Measurements from ENCODE around the gene RPH3AL.
"Not testable (repeated sequence)": the region's sequence is repeated elsewhere in the genome, so short reads cannot be mapped to it uniquely, and the experiment has no call there.

Gene RPH3AL

DNA sequence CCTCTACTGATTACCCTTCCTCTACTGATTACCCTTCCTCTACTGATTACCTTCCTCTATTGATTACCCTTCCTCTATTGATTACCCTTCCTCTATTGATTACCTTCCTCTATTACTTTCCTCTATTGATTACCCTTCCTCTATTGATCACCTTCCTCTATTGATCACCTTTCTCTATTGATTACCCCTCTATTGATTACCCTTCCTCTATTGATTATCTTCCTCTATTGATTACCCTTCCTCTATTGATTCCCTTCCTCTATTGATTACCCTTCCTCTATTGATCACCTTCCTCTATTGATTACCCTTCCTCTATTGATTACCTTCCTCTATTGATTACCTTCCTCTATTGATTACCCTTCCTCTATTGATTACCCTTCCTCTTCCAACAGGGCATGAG, 108.7 kb downstream of the RPH3AL start:
- DNase-seq (ENCODE audit: low spot score); FAIRE-seq: not testable (repeated sequence)

DNA sequence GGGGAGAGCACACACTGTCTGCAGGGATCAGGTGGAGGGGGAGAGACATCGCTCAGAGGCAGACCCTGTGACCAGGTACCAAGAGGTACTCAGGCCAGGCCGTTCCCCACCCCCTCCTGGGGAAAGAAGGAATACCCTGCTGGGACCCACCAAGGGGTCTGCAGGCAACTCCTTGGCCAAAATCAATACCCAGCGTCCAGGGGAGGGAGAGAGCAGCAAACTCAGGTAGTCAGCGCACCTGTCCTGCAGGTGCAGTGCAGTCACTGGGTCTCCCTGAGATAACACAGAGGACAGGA, 113.7 kb downstream of the RPH3AL start:
- no peak for DNase-seq (ENCODE audit: low spot score)
- no peak for FAIRE-seq

DNA sequence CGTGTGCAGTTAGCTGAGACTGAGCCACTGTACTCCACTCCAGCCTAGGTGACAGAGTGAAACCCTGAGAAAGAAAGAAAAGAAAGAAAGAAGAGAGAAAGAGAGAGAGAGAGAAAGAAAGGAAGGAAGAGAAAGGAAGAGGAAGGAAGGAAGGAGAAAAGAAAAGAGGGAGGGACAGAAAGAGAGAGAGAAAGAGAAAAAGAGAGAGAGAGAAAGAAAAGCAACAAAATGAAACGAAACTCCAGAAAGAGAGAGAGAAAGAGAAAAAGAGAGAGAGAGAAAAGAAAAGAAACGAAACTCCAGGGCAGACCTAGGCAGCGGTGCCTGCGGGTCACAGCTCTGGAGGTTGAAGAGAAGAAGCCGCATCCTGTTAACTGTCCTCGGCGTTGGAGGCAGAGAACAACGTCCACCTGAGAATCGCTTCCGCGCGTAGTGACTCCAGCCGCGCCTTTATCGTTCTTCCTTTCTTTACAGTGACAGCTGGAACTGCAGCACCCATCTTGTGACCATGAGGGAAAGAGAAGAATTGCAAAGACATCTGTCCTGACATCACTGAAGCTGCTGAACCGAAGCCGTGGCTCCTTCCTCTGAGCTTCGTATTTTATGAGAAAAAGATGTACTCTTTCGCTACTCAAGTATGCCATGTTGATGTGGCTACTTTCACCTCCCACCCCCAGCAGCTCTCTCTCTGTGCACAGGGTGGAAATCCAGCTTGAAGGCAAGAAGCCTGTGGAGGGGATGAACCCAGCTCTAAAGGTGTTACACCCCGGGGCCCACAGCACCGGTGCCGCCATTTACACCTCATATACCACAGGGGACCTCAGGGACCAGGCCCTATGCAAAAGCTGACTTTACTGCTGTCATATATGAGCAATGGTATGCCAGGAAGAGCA, 114.3 kb downstream of the RPH3AL start:
- DNase-seq (ENCODE audit: low spot score) (no peak), FAIRE-seq (no peak)

DNA sequence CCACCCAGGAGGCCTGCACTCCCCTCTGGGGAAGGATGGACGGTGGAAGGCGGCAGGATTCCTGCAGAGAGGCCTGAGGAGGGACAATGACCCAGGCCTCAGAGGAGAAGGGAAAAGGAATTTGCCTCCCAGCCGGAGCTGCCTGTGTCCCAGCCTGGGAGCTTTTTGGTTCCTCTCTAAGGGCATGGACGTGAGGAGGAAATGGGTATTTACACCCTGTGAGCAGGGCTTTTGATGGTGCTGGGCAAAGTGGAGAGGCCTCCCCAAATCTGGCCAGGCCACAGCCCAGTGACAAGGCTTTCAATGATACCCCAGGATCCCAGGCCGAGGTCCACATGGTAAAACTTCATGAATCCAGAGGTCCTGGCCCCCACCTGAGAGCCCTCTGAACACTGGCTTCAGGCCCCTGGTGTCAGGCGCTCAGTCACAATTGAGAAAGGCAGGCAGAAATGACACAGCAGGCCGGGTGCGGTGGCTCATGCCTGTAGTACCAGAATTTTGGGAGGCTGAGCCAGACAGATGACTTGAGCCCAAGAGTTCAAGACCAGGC, 115.1 kb downstream of the RPH3AL start:
- no peak for FAIRE-seq
- no peak for DNase-seq (ENCODE audit: low spot score)

DNA sequence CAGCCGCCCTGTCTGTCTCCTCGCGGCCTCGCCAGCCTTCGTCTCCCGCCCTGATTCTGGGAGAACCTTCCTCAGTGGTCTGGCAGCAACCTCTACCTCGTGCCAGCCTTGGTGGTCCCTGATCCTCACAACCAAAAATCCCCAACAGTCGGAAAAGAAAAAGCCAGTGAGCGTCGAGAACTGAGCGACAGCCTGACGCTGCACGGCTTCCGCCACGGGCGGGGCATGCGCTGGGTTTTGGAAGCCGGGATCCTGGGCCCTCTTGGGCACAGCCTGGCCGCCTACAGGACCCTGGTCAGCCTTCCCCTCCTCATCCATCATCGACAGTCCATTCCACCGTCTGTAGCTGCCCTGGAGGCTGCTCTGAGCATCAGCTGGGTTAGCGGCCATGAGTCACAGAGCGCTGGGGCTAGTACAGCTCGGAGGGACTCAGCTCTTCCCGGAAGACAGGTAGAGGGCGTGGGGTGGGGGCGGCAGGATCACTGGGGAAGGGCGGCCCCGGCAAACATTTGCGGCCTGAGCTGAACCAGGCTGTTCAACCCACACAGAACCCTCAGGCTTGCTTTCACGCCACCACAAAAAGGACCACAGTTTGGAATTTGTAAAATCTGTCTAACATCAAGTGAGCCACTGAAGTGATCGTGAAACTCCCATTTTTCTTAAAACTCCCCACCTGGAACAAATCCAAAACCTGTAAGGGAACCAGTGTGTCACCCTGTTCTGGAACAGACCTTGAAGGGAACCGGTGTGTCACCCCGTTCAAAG, 115.8 kb downstream of the RPH3AL start:
- FAIRE-seq: no peak
- DNase-seq (ENCODE audit: low spot score): peak; percentile 18

DNA sequence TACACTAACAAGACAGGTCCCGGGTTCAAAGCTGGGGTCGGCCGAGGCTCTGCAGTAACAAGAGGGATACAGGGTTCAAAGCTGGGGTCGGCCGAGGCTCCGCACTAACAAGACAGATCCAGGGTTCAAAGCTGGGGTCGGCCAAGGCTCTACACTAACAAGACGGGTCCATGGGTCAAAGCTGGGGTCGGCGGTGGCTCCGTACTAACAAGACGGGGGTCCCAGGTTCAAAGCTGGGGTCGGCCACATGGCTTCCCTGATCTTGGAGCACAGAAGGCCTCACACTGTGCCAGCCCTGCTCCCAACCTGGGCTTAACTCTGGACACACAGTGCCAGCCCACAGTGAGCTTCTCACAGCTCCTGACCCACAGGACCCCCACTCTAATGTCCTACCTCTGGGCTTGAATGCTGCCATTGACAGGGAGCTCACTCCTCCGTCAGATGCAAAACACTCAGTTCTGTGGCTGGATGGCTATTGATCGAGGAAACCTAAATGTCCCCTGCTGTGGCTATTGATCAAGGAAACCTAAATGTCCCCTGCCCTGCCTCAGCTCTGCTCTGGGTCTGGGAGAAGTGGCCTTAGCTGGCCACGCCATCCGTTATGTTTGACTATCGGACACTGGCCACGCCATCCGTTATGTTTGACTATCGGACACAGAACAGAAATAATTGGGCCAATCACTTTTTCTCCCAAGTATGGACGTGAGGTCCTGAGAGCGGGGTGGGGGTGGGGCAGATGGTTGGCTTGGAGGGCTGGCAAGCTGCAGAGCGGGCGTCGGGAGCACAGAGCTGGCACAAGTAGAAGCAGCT, 116.6 kb downstream of the RPH3AL start:
- DNase-seq (ENCODE audit: low spot score): no peak
- no peak for FAIRE-seq

DNA sequence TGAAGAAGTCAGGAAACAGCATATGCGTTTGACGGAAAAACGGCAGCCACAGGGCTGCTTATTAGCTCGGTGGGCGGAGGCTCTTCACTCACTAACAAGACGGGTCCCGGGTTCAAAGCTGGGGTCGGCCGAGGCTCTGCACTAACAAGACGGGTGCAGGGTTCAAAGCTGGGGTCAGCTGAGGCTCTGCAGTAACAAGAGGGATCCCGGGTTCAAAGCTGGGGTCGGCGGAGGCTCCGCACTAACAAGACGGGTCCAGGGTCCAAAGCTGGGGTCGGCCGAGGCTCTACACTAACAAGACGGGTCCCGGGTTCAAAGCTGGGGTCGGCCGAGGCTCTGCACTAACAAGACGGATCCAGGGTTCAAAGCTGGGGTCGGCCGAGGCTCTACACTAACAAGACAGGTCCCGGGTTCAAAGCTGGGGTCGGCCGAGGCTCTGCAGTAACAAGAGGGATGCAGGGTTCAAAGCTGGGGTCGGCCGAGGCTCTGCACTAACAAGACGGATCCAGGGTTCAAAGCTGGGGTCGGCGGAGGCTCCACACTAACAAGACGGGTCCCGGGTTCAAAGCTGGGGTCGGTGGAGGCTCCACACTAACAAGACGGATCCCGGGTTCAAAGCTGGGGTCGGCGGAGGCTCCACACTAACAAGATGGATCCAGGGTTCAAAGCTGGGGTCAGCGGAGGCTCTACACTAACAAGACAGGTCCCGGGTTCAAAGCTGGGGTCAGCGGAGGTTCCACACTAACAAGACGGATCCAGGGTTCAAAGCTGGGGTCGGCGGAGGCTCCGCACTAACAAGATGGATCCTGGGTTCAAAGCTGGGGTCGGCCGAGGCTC, 117.4 kb downstream of the RPH3AL start:
- not testable (repeated sequence) for DNase-seq (ENCODE audit: low spot score); FAIRE-seq

DNA sequence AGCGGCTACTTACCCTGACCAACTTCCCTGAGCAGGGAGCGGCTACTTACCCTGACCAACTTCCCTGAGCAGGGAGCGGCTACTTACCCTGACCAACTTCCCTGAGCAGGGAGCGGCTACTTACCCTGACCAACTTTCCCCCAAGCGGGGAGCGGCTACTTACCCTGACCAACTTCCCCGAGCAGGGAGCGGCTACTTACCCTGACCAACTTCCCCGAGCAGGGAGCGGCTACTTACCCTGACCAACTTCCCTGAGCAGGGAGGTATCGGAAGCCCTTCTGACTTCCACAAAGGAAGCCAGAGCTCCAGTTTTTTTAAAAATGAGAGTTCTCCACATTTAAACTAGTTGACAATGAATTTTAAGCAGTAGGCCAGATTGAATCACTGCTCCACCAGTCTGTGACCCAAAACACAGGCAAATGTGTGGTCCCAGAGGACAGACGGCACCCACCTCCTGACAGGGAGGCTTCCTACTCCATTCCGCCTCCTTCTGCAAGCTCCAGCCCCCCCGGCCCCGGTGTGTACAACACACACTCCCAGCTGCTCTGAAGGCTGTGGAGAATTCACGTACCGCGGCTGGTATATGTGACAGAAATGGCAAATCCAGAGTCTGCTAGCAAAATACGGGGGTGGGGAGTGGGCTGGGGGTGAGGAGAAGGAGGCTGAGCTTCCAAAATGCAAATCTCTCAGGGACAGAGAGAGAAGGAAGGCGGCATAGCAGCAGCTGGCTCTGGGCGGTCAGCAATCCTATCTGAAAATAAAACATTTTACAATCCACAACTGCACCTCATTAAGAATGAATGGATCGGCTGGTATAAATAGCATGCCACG, 118.2 kb downstream of the RPH3AL start:
- FAIRE-seq: not testable (repeated sequence)

DNA sequence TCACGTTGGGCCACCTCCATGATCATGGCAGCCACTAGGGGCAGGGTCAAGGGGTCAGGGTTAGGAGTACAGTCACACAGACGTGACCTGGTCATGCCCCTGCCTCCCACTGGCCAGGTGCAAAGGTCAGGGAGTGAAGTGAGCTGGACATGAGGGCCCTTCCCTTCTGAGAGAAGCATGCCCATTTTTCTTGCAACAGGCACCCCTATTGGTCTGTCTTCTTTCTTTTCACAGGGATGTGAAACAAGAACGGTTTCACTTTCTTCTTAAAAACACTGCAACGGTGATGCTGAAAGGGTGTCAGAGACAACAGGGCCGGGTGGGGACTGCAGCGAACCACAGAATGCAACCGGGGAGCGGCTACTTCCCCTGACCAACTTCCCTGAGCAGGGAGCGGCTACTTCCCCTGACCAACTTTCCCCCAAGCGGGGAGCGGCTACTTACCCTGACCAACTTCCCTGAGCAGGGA, 119.1 kb downstream of the RPH3AL start:
- FAIRE-seq: no peak
- no peak for DNase-seq (ENCODE audit: low spot score)

More for the DNA sequence above, 118.2 kb downstream of the RPH3AL start:
- not testable (repeated sequence) for DNase-seq (ENCODE audit: low spot score)

DNA sequence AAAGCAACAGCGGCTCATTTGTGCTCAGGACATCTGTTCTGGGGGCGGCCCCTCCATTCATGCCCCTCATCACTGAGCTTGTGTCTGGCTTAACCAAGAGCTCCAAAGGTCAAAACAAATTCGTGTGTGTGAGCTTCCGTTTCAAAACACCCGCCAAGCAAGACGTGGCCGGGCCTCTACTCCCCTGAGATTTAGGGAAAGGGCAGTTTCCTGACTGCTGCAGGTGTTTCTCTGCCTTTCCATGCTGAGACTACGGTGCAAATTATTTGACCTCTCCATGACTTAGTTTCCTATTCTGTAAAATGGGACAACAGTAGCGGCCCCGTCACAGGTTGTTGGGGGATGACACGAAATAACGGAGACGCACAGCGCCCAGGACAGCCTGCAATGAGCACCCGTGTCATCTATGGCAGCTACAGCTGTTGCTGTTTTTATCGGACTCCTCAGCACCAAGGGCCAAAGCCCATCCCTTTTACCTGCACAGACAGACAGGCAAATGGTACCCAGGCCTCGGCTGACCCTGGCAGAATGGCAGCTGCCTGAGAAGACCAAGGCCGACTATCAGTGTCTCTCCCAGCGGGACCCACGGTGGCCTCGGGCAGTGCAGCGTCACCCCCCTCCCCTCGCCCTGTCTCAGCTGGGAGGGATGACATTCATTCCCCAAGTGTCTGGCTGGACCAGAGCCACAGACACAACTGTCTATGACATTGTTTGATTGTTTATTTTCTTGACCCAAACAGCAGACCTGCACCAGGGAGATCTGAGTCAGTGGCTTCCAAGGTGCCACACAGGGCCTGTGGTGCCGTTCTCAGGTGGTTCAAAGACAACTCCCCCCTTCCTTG, 120.4 kb downstream of the RPH3AL start:
- FAIRE-seq (no peak), DNase-seq (ENCODE audit: low spot score) (no peak)

DNA sequence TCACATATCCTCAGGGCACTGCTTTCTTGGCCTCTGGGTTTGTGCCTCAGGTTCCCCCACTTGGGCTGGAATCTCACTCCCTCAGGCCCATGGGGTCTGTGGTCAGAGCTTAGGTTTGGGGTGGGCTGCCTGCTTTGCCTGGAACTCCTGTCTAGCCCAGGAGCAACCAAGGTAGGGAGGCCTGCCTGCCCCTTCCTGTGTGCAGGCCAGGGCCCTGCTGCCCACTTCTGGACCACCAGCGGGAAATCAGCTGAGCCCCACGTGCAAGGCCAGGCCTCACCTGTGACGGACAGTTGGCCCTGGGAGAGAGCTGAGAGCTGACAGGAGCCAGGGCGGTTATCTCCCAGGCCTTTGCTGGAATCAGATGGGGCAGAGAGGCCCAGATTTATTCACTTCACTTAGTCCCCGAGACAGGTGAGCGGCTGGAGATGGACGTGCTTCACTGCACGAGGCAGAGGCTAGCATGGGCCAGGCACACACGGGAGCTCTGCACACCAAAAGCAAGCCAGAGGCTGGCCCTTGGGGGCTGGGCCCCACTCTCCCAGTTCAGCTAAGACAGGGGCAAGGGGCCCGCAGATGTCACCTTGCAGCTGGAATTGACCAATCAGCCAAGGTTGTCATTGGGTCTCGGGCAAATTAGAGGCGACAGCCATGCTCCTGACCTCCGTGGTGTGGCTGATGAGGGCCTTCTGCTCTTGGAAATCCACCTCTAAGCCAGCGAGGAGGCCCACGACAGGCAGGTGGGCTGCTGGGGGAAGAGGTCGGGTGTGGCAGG, 121.2 kb downstream of the RPH3AL start:
- no peak for FAIRE-seq
- no peak for DNase-seq (ENCODE audit: low spot score)

DNA sequence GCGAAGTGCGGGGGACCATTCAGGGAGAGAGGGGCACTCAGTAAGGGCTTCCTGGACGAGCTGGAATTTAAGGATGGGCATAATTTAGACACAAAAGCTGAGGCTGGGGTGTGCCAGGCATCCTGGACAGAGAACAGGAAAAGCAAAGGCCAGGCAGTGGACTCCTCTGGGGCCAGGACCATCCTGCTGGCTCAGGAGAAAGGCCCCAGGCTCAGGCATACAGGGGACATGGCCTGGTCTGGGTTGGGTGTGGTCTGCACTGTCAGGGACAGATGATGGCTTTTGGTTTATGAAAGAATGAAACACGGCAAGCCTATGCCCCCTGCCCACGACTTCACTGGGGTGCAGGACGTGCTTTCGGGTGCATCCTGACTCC, 122.2 kb downstream of the RPH3AL start:
- FAIRE-seq (no peak), DNase-seq (ENCODE audit: low spot score) (no peak)

DNA sequence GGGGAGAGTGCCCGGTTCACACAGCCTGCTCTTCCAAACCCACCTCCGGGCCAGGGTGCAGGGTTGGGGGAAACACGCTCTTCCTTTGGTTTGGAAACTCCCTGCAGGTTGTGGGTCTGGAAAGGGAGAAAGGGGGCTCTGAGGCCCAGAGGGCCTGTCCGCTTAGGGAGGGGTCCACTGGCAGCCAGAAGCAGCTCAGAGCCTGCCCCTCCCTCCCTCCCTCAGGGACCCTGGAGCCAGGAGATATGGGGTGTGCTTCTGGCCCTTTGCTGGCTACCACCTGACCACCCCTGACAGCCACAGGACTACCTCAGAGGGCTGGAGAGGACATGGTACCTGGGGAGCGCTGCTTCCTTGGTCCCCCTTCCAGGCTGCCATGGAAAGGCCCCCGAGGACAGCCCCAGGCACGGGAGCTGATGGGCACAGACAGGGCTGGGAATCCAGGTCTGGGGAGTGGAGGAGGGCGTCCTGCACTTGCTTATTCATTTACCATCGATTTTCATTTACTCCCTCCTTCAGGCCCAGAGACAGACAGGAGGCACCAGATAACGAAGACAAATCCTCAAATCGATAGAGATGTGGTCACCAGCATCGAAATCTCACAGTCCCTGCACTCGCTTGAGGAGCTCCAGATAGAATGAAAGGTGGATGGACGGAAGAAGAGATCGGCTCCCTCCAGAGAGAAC, 122.8 kb downstream of the RPH3AL start:
- FAIRE-seq (no peak), DNase-seq (ENCODE audit: low spot score) (no peak)

DNA sequence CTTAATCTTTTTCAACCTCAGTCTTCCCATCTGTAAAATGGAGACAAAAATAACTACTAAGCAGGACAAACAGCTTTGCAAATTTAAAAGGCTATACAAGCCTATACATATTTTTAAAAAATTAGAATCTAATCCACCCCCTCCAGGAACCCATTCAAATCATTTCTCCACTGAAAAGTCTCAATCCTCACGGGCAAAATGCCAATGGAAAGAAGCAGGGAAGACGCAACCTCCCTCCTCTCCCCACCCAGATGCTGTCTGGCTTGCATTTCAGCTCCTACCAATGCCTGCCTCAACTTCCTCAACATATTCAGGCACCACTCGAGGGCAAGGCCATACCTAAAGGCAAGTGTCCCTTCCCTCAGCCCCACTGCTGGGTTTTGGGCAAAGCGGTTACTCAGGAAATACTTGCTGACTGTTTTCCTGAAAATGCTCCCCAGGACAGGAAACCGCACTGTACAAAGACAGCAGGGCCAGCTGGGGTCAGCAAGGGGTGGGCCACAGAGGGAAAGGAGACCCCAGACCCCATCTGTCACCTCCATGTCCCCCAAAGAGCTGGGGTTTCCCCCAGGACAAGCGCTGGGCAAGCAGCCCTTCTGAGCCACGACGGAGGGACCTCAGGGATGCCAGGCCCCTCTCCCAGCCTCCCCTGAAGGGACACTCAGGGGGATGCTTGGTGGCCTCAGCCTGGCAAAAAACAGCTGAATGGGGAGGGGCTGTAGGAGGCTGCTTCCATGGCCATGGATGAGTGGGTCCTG, 123.5 kb downstream of the RPH3AL start:
- DNase-seq (ENCODE audit: low spot score) (no peak), FAIRE-seq (no peak)

DNA sequence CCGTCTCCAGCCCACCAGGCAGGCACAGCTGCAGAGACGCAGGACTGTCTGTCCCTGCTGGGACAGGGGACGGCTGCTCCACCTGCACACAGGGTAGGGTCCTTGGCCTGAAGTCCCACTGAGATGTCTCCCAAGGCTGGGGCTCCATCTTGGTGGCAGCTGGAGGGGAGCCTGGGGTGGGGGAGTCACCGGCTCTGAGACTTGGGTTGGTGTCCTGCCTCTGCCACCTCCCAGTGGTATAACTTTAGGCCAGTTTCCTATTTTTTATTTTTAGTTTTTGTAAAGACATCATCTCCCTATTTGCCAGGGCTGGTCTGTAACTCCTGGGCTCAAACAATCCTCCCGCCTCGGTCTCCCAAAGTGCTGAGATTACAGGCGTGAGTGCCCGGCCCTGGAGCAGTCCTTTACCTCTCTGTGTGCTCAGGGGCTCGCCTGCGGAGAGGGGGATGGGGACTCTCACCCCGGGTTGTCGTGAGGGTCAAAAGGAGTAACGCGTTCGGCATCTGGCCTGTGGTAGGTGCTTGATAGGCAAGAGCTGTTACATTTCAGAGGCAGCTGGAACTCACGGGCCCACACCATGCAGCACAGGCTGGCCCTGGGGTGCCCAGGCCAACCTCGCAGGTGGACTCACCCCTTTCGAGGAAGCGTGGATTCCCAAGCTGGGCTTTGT, 124.5 kb downstream of the RPH3AL start:
- DNase-seq (ENCODE audit: low spot score) (no peak), FAIRE-seq (no peak)

Data from urothelium cell line (cell line).